SU-DHL-6 (cell line): ENCODE results near the gene PKLR.
"Not testable (repeated sequence)": the region's sequence is repeated elsewhere in the genome, so short reads cannot be mapped to it uniquely, and the experiment has no call there.

Source experiments
- H2AFZ ChIP-seq: fragments of 200-600 bp; sonication (generic); 2 replicates; pipeline ENCODE4 v1.6.1; 2014; ENCODE audit warnings: low read depth, mild to moderate bottlenecking, moderate library complexity, mixed read lengths, antibody characterized with exemption, low read length; ENCODE audit not compliant: severe bottlenecking
- H3F3A ChIP-seq: fragments of 200-600 bp; shearing (Covaris generic); 2 replicates; pipeline ENCODE4 v1.6.0; 2016; ENCODE audit warnings: antibody characterized with exemption, mild to moderate bottlenecking; ENCODE audit not compliant: insufficient read depth
- H3K27ac ChIP-seq: fragments of 200-600 bp; sonication (generic); 2 replicates; pipeline ENCODE4 v1.5.1; 2016; ENCODE audit warnings: low read depth, mild to moderate bottlenecking, low read length, moderate library complexity, mixed read lengths
- H3K27me3 ChIP-seq: fragments of 200-600 bp; sonication (generic), shearing (Covaris generic); 2 replicates; pipeline ENCODE4 v1.6.0; 2014; ENCODE audit warnings: mild to moderate bottlenecking, low read length
- H3K36me3 ChIP-seq: fragments of 200-600 bp; sonication (generic); 2 replicates; pipeline ENCODE4 v1.6.1; 2014; ENCODE audit warnings: mild to moderate bottlenecking, low read length, mixed read lengths
- H3K4me2 ChIP-seq: fragments of 300-600, 200-600 bp; shearing (Covaris generic), sonication (generic); 2 replicates; pipeline ENCODE4 v1.6.0; 2014; ENCODE audit warnings: low read length, low read depth, mild to moderate bottlenecking; ENCODE audit not compliant: poor library complexity, severe bottlenecking
- H3K4me3 ChIP-seq: fragments of 200-600 bp; sonication (generic); 2 replicates; pipeline ENCODE4 v1.5.1; 2014; ENCODE audit warnings: antibody characterized with exemption, low read length, mild to moderate bottlenecking, mixed read lengths; ENCODE audit not compliant: insufficient read depth, poor library complexity, severe bottlenecking
- H3K79me2 ChIP-seq: fragments of 200-600 bp; sonication (generic); 2 replicates; pipeline ENCODE4 v1.6.1; 2014; ENCODE audit warnings: mild to moderate bottlenecking, low read length, moderate library complexity; ENCODE audit not compliant: insufficient read depth
- H3K9ac ChIP-seq: fragments of 200-600 bp; sonication (generic); 2 replicates; pipeline ENCODE4 v1.7.0; 2014; ENCODE audit warnings: mild to moderate bottlenecking, low read length
- H3K9me2 ChIP-seq: fragments of 200-600 bp; sonication (generic); replicated peaks from 2 replicates; pipeline ENCODE4 v1.6.1; 2014; ENCODE audit warnings: low read length; ENCODE audit not compliant: insufficient read depth
- H3K9me3 ChIP-seq: fragments of 200-600 bp; sonication (generic); 2 replicates; pipeline ENCODE4 v1.6.1; 2014; ENCODE audit warnings: low read length, mixed read lengths; ENCODE audit not compliant: insufficient read depth
- H4K20me1 ChIP-seq: fragments of 200-600 bp; sonication (generic); 2 replicates; pipeline ENCODE4 v1.6.1; 2014; ENCODE audit warnings: low read depth, mild to moderate bottlenecking, antibody characterized with exemption, low read length, moderate library complexity, mixed read lengths
- CTCF ChIP-seq: fragments of 200-600 bp; sonication (generic); IDR thresholded peaks from one replicate; pipeline ENCODE4 v1.5.1; 2017; ENCODE audit warnings: antibody characterized with exemption, mild to moderate bottlenecking, low read length, moderate library complexity; ENCODE audit not compliant: insufficient read depth, poor library complexity, severe bottlenecking
- EZH2phosphoT487 ChIP-seq: fragments of 200-600 bp; sonication (generic), shearing (Covaris generic); conservative IDR thresholded peaks from 2 replicates; pipeline ENCODE4 v1.6.1; 2018; ENCODE audit warnings: mild to moderate bottlenecking, antibody characterized with exemption, low read length, moderate library complexity, mixed read lengths

Gene PKLR

GRCh38 chr1:155295183-155295941 lies 5.9 kb downstream of the PKLR start:
- no peak for TF ChIP-seq EZH2phosphoT487
- TF ChIP-seq CTCF: no peak
- H3K27me3 ChIP-seq: no peaks in the 10 kb centered on the region
- no peaks in the 10 kb centered on the region for H3K9me3 ChIP-seq
- H3K4me2 ChIP-seq: no peak overlapping the region
- H4K20me1 ChIP-seq: no peaks in the 10 kb centered on the region
- no peaks in the 10 kb centered on the region for H3F3A ChIP-seq
- H3K9me2 ChIP-seq: no peaks in the 10 kb centered on the region
- H2AFZ ChIP-seq: no peak overlapping the region
- H3K36me3 ChIP-seq: no peaks in the 10 kb centered on the region
- no peaks in the 10 kb centered on the region for H3K79me2 ChIP-seq
- H3K4me3 ChIP-seq: no peak overlapping the region
- H3K27ac ChIP-seq: no peak overlapping the region
- no peak overlapping the region for H3K9ac ChIP-seq

GRCh38 chr1:155294520-155295182 lies 6.6 kb downstream of the PKLR start:
- Histone ChIP-seq H3K79me2 (no peaks in the 10 kb centered on the region), H3K36me3 (no peaks in the 10 kb centered on the region), H3K4me2 (no peak overlapping the region), H3K27ac (no peak overlapping the region), H2AFZ (no peak overlapping the region), H3K9me2 (no peaks in the 10 kb centered on the region), H3K27me3 (no peaks in the 10 kb centered on the region), H3K9me3 (no peaks in the 10 kb centered on the region), H3K9ac (no peak overlapping the region), H3F3A (no peaks in the 10 kb centered on the region), H4K20me1 (no peaks in the 10 kb centered on the region), H3K4me3 (no peak overlapping the region)
- TF ChIP-seq EZH2phosphoT487 (no peak), CTCF (no peak)

- TF ChIP-seq CTCF (no peak), EZH2phosphoT487 (no peak)
- Histone ChIP-seq H4K20me1 (no peaks in the 10 kb centered on the region), H3K4me2 (no peak overlapping the region), H3K27ac (no peak overlapping the region), H3K9me3 (no peaks in the 10 kb centered on the region), H3F3A (no peaks in the 10 kb centered on the region), H3K9me2 (no peaks in the 10 kb centered on the region), H3K4me3 (no peak overlapping the region), H3K36me3 (no peaks in the 10 kb centered on the region), H3K79me2 (no peaks in the 10 kb centered on the region), H3K27me3 (no peaks in the 10 kb centered on the region), H3K9ac (no peak overlapping the region), H2AFZ (no peak overlapping the region)
Observed at GRCh38 chr1:155293086-155293749, 8.0 kb downstream of the PKLR start.

GRCh38 chr1:155291006-155291405 lies 10.2 kb downstream of the PKLR start:
- H4K20me1 ChIP-seq, H3K4me3 ChIP-seq: not testable (repeated sequence)

More at GRCh38 chr1:155291006-155291405, 10.2 kb downstream of the PKLR start:
- H3K27ac ChIP-seq, H3K36me3 ChIP-seq, H3K9me2 ChIP-seq, H3K27me3 ChIP-seq, H3K79me2 ChIP-seq, H3K4me2 ChIP-seq, H2AFZ ChIP-seq, H3K9ac ChIP-seq, H3F3A ChIP-seq, H3K9me3 ChIP-seq: not testable (repeated sequence)
